ENCODE measurements around the gene DDX47.
"Not testable (repeated sequence)": the region's sequence is repeated elsewhere in the genome, so short reads cannot be mapped to it uniquely, and the experiment has no call there.

DDX47 gene

DNA sequence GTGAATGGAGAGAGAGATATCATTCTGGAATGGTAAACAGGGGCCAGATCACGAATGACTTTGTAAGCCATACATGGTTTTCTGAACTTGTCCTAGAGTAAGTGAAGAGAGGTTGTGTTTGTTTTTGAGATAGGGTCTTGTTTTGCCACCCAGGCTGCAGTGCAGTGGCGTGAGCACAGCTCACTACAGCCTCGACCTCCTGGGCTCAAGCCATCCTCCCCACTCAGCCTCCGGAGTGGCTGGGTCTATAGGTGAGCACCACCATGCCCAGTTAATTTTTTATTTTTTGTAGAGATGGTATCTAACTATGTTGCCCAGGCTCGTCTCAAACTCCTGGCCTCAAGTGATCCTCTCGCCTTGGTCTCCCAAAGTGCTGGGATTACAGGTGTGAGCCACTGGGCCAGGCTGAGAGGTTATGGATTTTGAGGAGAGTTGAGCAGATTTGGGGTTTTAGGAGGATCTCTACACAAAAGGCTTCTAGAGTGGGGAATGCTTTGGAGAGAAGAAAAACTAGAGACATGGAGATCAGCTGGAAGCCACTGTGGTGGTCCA is 58.5 kb downstream of the DDX47 start:
- no peak for DNase-seq (ENCODE audit: extremely low read depth in 1 of 2, low read depth in 1 of 2)

DNA sequence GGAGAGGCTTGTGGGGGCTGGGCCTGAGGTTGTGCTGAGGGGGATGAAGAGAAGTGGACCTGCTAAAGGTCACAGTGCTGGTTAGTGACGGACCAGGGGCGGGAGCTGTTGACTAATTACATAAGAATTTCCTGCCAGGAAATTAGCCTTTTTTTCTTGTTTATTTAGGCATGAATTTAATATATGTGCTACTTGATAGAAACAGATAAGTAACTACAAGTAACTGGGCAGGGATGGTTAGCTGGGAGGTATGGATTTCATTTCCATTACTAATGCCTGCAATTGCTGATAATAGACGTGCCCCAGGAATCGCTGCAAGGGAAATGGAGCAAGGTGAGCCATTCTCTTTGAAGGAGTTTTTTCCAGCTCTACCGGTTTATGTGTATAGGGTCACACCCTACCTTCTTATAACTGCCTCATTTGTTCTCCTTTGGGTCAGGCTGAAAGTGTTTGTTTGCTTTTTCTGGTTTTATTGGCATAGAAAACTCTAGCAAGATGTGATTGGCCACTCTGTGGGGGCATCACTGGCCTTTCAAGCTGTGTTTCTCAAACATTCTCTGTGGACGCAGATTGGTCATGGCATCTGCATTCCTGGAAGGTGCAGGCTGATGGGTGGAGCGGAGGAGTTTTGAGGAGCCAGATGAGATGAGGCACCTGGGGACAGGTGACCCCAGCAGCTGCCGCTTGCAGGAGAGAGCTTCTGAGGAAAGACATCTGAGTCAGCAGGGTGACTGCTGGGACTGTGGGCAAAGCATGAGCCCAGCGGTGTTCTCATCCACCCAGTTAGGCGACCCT is 59.2 kb downstream of the DDX47 start:
- DNase-seq (ENCODE audit: extremely low read depth in 1 of 2, low read depth in 1 of 2) = no peak

DNA sequence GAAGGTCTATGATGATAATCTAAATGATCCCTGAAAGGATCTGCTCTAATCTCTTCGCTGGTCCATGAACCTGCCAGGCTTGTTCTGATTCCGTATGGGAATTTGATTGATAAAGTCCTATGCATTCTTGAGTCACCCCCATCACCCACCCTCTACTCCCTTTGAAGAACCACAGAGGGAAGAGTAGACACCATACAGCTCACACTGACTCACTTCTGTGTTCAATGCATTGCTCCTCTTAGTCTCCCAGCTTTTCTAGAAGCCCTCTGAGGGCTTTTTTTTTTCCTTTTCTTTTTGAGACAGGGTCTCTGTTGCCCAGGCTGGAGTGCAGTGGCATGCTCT is 59.8 kb downstream of the DDX47 start:
- DNase-seq (ENCODE audit: extremely low read depth in 1 of 2, low read depth in 1 of 2) = no peak

DNA sequence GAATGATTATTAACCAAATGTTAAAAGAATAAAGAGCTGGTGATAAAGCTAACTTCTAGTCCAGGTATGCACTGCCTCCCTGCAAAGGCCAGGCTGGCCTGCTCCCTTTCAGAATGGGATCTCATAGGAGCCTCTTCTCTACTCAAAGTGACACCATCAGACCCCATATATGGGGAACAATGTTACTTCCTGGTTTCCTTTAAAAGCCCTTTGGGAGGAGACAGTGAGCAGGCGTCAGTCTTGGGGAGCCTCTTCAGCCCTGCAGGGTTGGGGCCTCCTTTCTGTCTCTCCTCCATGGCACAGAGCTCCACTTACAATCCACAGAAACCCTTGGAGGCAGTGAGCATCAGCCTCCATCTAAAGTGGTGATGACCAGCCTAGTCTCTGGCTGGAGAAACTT is 60.9 kb downstream of the DDX47 start:
- DNase-seq (ENCODE audit: extremely low read depth in 1 of 2, low read depth in 1 of 2) = no peak

GRCh38 chr12:12875301-12875700 is 62.2 kb downstream of the DDX47 start:
- not testable (repeated sequence) for DNase-seq (ENCODE audit: extremely low read depth in 1 of 2, low read depth in 1 of 2)

GRCh38 chr12:12877153-12877768 is 64.1 kb downstream of the DDX47 start:
- no peak for DNase-seq (ENCODE audit: extremely low read depth in 1 of 2, low read depth in 1 of 2)

- DNase-seq (ENCODE audit: extremely low read depth in 1 of 2, low read depth in 1 of 2) = no peak
Measured at GRCh38 chr12:12877781-12878455, 64.8 kb downstream of the DDX47 start.
